Skin of body (tissue), 2 donors: ENCODE measurements around the gene SVBP. TPM values are rescaled to one million over a fixed set of nuclear protein-coding genes. Genes with fewer than 3 reads are reported as not detected.

Source experiments
- DNase-seq: peaks from one replicate; lab custom pipeline; 2025; lab: John Stamatoyannopoulos, UW
- total RNA-seq: library from RNA; depleted of rRNA; stranded (reverse); fragments of >200 nt; gene quantifications from one replicate; pipeline ENCODE4 v1.2.3, GENCODE V29; 2014

The SVBP gene
- total RNA-seq, 1 donor from 2014 or later, result 23.7 TPM

DNA sequence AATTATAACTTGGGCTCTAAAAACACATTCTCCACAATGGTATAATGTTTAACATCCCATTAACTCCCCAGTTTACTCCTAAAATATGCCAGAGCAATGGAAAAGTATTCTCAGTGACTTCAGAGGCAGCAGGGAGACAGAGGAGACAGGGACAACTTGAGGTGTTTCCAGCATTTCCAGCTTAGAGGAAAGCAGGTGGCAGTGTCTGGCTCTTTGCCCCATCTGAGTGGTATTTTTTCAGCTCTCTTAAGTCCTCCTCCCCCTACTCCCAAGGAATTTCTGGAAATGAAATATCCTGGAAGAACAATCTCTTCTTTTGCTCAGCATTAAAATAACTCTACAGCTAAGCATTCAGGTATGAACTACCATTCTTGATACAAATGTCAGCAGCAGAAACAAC, 11.0 kb downstream of the SVBP start:
- no peak for DNase-seq

GRCh38 chr1:42801832-42802473, 15.2 kb downstream of the SVBP start:
- DNase-seq, result peak; percentile 91

DNA sequence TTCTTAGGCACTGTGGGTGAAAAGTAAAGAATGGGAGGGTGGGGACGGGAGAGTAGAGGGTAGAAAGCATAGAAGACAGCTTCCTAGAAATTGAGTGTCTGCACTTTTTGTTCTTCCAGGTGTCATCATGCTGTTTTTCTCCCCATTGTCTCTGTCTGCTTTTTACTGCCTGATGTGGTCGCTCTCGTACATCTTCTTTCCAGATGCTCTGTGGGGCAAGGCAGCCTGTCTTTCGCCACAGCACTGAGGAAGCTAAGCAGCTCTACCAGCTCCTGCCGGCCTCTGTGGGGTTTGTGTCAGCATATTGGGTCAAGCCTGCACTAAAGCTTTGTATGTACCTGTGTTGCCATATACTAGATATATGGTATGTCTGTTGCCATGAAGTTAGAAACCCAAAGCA, 19.2 kb downstream of the SVBP start:
- no peak for DNase-seq

- no peak for DNase-seq
Measured at GRCh38 chr1:42797414-42797813, 19.8 kb downstream of the SVBP start.

- no peak for DNase-seq
Measured at GRCh38 chr1:42793824-42794223, 23.4 kb downstream of the SVBP start.

DNA sequence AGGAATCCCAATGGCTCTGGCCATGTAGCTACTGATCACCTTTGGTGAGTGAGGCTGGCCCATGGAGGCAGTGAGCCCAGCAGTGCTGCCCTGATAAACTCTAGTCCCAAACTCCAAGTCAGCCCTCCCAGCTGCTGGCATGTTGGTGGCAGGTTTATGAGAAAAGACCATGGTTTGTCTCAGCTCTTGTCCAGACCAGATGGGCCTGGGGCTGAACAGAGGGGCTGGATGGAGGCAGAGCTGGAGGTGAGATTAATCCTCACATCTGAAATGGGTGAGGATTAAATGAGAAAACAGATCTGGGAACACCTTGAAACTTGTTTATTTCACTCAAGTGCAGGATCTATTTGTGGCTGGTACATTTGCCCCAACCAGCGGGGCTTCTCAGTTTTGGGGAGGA, 29.2 kb downstream of the SVBP start:
- no peak for DNase-seq

GRCh38 chr1:42786097-42786496, 31.1 kb downstream of the SVBP start:
- no peak for DNase-seq

GRCh38 chr1:42784946-42785693, 32.1 kb downstream of the SVBP start, which contains the start of gene TMEM269:
Gene TMEM269 (plus strand): TSS chr1:42784991. CDS start chr1:42789894, 4,903 bp downstream.
- DNase-seq, result no peak

DNA sequence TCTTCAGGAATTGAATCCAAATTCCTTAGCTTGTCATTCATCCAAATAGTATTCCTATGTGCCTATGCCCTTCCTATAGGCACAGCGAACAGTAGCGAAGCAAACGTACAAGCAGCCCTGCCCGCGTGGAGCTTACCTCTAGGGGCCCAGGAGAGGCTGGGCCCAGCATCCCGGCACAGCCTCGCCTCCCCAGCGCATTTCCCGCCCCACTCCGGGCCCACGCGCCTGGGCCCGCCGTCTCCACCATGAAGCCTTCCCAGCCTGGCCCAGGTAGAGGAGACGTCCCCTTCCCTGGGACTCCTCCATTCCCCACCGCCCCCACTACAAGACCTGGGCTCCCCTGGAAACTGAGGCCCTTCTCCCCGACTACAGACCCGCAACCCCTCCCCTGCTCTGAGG, 32.7 kb downstream of the SVBP start:
- no peak for DNase-seq

- DNase-seq, result no peak
Measured at GRCh38 chr1:42783092-42783491, 34.1 kb downstream of the SVBP start.

DNA sequence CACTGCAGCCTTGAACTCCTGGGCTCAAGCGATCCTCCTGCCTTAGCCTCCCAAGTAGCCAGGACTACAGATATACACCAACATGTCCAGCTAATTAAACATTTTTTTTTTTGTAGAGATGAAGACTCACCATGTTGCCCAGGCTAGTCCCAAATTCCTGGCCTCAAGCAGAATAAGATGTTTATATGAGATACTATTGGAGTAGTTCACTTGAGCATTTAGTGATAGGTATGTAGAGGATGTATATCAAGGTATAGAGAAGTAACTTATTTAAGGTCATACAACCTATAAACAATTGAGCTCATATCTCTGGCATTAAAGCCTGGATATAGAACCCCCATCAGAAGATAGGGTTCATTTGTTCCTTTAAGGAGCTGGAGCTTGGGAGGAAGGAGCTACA, 37.0 kb downstream of the SVBP start:
- DNase-seq, result no peak

GRCh38 chr1:42779725-42780124, 37.5 kb downstream of the SVBP start:
- DNase-seq, result no peak

GRCh38 chr1:42777852-42778251, 39.3 kb downstream of the SVBP start:
- no peak for DNase-seq

GRCh38 chr1:42776502-42776901, 40.7 kb downstream of the SVBP start:
- DNase-seq, result no peak

GRCh38 chr1:42774928-42775526, 42.2 kb downstream of the SVBP start:
- no peak for DNase-seq

GRCh38 chr1:42773420-42773819, 43.8 kb downstream of the SVBP start:
- no peak for DNase-seq

DNA sequence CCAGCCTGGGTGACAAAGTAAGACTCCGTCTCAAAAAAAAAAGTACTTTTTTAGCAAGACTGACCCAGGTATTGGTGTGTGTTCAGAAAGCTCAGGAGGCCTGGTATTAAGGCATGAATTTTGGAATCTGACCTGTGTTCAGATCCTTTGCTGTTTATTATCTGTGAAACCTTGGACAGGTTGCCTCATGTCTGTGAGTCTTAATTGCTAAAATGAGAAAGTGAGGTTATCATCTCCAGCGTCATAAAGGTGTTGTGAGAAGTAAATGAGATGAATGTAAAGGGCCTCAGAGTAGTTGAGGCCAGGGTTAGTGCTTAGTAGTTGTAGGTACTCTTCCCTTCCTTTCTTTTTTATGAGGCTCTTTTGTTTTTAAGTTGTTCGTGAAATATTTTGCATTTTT, 47.4 kb downstream of the SVBP start:
- DNase-seq, result no peak

- no peak for DNase-seq
Measured at GRCh38 chr1:42768172-42768571, 49.0 kb downstream of the SVBP start.

GRCh38 chr1:42767510-42768000, 49.6 kb downstream of the SVBP start:
- DNase-seq, result no peak

- peak; percentile 99 for DNase-seq
Measured at GRCh38 chr1:42766741-42767509, 50.3 kb downstream of the SVBP start, which contains the start of the genes C1orf50 and P3H1. Gene C1orf50 (plus strand): TSS chr1:42767249. CDS start chr1:42767312, 63 bp downstream. Gene P3H1 (minus strand): TSS chr1:42767028. CDS start chr1:42766971, 57 bp downstream.
